Esophagus muscularis mucosa (tissue), 4 donors: ENCODE results near the gene MYCN. TPM values are rescaled to one million over a fixed set of nuclear protein-coding genes. Genes with fewer than 3 reads are reported as not detected.

Experiments
- DNase-seq: peaks from one replicate; pipeline ENCODE4 v3.0.0-alpha.2; 2017; ENCODE audit errors: extremely low spot score
- H3K27ac ChIP-seq, 4 donors: fragments of 200-600 bp; sonication (generic); replicated peaks in 1 of 4; 1 replicate in 3 of 4; 2 replicates in 1 of 4; pipeline ENCODE4 v1.5.1; 2016 to 2019; ENCODE audit warnings: mild to moderate bottlenecking in 1 of 4
- H3K27me3 ChIP-seq, 4 donors: fragments of 200-600 bp; sonication (generic); one replicate each; pipeline versions ENCODE4 v1.5.1 to v1.6.0; 2016 to 2019
- H3K36me3 ChIP-seq, 4 donors: fragments of 200-600 bp; sonication (generic); one replicate each; pipeline ENCODE4 v1.5.1; 2016 to 2019
- H3K4me1 ChIP-seq, 4 donors: fragments of 200-600 bp; sonication (generic); one replicate each; pipeline ENCODE4 v1.5.1; 2016 to 2019
- H3K4me3 ChIP-seq, 4 donors: fragments of 200-600 bp; sonication (generic); 1 replicate in 2 of 4; 2 replicates in 2 of 4; pipeline ENCODE4 v1.5.1; 2016 to 2019; ENCODE audit warnings: mild to moderate bottlenecking in 4 of 4, moderate library complexity in 1 of 4
- H3K9me3 ChIP-seq, 4 donors: fragments of 200-600 bp; sonication (generic); 1 replicate in 3 of 4; 2 replicates in 1 of 4; pipeline ENCODE4 v1.5.1; 2016 to 2019
- CTCF ChIP-seq, 3 experiments: fragments of 200-600 bp in 2 of 3; fragments of 450-650 bp in 1 of 3; sonication (generic) in 2 of 3; IDR thresholded peaks; one replicate each; pipeline ENCODE4 v1.5.1; 2017 to 2019; ENCODE audit warnings: antibody characterized with exemption in 3 of 3, mild to moderate bottlenecking in 2 of 3, moderate library complexity in 1 of 3
- EP300 ChIP-seq: sonication (generic); formaldehyde crosslinking; IDR thresholded peaks from one replicate; pipeline ENCODE4 v1.6.1; 2017; ENCODE audit warnings: antibody characterized with exemption
- POLR2A ChIP-seq: fragments of 450-650 bp; IDR thresholded peaks from one replicate; pipeline ENCODE4 v1.6.1; 2017; ENCODE audit warnings: antibody characterized with exemption, moderate library complexity, mild to moderate bottlenecking, low read depth
- POLR2AphosphoS5 ChIP-seq, 2 donors: sonication (generic); formaldehyde crosslinking; IDR thresholded peaks; one replicate each; pipeline ENCODE4 v1.6.1; 2017; ENCODE audit warnings: antibody characterized with exemption in 2 of 2
- WGBS: methylation state at CpG from one replicate; pipeline ENCODE4 v1.1.5; 2018; 5-methylcytosine and 5-hydroxymethylcytosine counted together
- intact Hi-C: fragments of 100-400 bp; cut with DNase I; formaldehyde crosslinking; loops from one replicate; pipeline ENCODE4 v1.15.1; 2023
- small RNA-seq, 3 donors: library from RNA; depleted of rRNA; stranded (forward); fragments of <200 nt; gene quantifications; one replicate each; pipeline ENCODE3, GENCODE V24; 2016
- total RNA-seq, 4 donors: library from RNA; depleted of rRNA; stranded (reverse); fragments of >200 nt; gene quantifications; one replicate each; pipeline versions ENCODE4 v1.1.0 to v1.2.1, GENCODE V29; 2016

Gene MYCN
- total RNA-seq, 4 donors from 2014 or later = 0.83 to 1.2 (median 1.1) TPM

DNA sequence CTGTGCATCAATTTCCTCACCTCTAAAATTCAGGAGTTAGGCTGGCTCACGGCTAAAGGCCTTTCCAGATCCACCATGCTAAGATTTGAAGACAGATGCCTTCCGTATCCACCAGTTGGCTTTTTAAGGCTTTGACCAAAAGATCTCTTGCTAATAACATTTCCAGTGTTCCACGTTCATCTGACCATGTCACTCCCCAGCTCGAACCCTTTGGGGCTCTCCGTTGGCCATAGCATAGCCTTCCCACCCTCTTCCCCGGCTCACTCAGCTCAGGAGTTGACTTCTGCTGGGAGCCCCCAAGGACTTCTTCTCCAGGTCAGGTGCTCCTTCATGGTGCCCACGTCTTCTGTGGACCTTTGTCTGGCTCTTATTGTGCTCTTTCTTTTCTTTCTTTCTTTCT, 53.3 kb downstream of the MYCN start:
- Histone ChIP-seq H3K27ac (no peak overlapping the region), H3K27me3 (no peaks in the 10 kb centered on the region), H3K4me3 (no peak overlapping the region), H3K36me3 (no peaks in the 10 kb centered on the region), H3K4me1 (no peaks in the 10 kb centered on the region), H3K9me3 (no peaks in the 10 kb centered on the region)
- TF ChIP-seq POLR2AphosphoS5 (IDR thresholded peaks at IDR 0.05) (no peak), EP300 (no peak), POLR2A (no peak), CTCF (IDR thresholded peaks at IDR 0.05) (no peak)
- intact Hi-C loops = no loop called here
- 90% methylated on average over 7 of the region's 7 CpGs for WGBS
- DNase-seq = no peak

GRCh38 chr2:15995603-15996002, 55.3 kb downstream of the MYCN start:
- Histone ChIP-seq H3K4me3 (no peak overlapping the region), H3K9me3 (no peaks in the 10 kb centered on the region), H3K27ac (no peak overlapping the region), H3K27me3 (no peaks in the 10 kb centered on the region), H3K4me1 (no peaks in the 10 kb centered on the region), H3K36me3 (no peaks in the 10 kb centered on the region)
- TF ChIP-seq CTCF (IDR thresholded peaks at IDR 0.05) (no peak), POLR2AphosphoS5 (IDR thresholded peaks at IDR 0.05) (no peak), POLR2A (no peak), EP300 (no peak)
- DNase-seq = no peak
- WGBS = 89% methylated on average over 3 of the region's 3 CpGs
- intact Hi-C loops = no loop called here

Small RNA genes lying within 50 kb of the gene (small RNA-seq; reads per million reads assigned to genes)
- gene RF01210 (0 reads per million in 3 donors), gene RN7SL104P (0 reads per million in 3 donors)
